GM20000 (cell line): ENCODE results near the gene TRAF5.
A peak's percentile ranks its signal among the peaks of the same experiment; 100 is the strongest.

Experiments
- DNase-seq: peaks from one replicate; pipeline ENCODE4 v3.0.0; 2012; ENCODE audit warnings: low spot score
- CTCF ChIP-seq: IDR thresholded peaks from 2 replicates; pipeline ENCODE4 v1.5.1; 2012; ENCODE audit warnings: mild to moderate bottlenecking, control low read depth; ENCODE audit errors: extremely low read depth, missing control alignments

The TRAF5 gene

GRCh38 chr1:211328084-211328694 is 1.6 kb downstream of the TRAF5 start:
- TF ChIP-seq CTCF, result no peak
- no peak for DNase-seq

- no peak for DNase-seq
- TF ChIP-seq CTCF, result no peak
Measured at GRCh38 chr1:211328866-211329475, 2.3 kb downstream of the TRAF5 start.

GRCh38 chr1:211329764-211330201 is 3.1 kb downstream of the TRAF5 start:
- peak; percentile 51 for DNase-seq
- TF ChIP-seq CTCF, result no peak

GRCh38 chr1:211330282-211330936 is 3.8 kb downstream of the TRAF5 start:
- no peak for DNase-seq
- TF ChIP-seq CTCF, result no peak

- DNase-seq, result no peak
- TF ChIP-seq CTCF, result no peak
Measured at GRCh38 chr1:211331011-211331709, 4.5 kb downstream of the TRAF5 start.

- DNase-seq, result no peak
- TF ChIP-seq CTCF, result no peak
Measured at GRCh38 chr1:211332036-211332616, 5.5 kb downstream of the TRAF5 start.
